ENCODE data around the gene RALY.

RALY gene

DNA sequence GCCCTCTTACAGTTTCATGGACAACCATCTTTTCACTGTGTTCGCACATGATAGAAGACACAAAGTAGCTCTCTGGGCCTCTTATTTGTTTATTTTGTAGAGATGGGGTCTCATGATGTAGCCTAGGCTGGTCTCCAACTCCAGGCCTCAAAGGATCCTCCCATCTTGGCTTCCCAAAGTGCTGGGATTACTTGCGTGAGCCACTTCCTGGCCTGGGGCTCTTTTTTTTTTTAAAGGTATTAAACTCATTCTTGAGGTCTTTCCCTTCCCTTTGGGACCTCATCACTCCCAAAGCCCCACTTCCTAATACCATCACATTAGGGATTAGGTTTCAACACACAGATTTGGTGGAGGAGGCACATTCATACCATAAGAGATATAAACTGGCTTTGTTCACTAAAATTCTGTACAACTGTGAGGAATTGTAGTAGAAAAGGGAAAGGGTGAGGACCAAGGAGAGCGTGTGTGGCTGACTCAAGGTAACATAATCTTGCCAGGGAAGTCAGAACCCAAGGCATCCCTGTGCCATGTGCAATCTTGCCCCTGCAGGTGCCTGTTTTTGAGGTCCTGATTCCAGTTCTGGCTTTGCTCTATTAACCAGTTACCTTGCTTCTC, 72.9 kb downstream of the RALY start:
- H3F3A ChIP-seq (ENCODE audit: low read depth): no peaks in the 10 kb centered on the region
- H3K79me2 ChIP-seq (ENCODE audit: insufficient read depth, low read length): peaks cover 68% of the 10 kb centered on the region
- H3K36me3 ChIP-seq (ENCODE audit: insufficient read depth, low read length): peaks cover 42% of the 10 kb centered on the region; the same call in 1 of the 2 replicates
- H3K4me2 ChIP-seq (ENCODE audit: low read depth, low read length, poor library complexity, severe bottlenecking): no peak overlapping the region
- no peak for TF ChIP-seq EZH2phosphoT487 (IDR thresholded peaks at IDR 0.05; ENCODE audit: borderline replicate concordance)
- TF ChIP-seq, protein P1, sequence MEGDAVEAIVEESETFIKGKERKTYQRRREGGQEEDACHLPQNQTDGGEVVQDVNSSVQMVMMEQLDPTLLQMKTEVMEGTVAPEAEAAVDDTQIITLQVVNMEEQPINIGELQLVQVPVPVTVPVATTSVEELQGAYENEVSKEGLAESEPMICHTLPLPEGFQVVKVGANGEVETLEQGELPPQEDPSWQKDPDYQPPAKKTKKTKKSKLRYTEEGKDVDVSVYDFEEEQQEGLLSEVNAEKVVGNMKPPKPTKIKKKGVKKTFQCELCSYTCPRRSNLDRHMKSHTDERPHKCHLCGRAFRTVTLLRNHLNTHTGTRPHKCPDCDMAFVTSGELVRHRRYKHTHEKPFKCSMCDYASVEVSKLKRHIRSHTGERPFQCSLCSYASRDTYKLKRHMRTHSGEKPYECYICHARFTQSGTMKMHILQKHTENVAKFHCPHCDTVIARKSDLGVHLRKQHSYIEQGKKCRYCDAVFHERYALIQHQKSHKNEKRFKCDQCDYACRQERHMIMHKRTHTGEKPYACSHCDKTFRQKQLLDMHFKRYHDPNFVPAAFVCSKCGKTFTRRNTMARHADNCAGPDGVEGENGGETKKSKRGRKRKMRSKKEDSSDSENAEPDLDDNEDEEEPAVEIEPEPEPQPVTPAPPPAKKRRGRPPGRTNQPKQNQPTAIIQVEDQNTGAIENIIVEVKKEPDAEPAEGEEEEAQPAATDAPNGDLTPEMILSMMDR (conservative IDR thresholded peaks at IDR 0.05; ENCODE audit: low read length): no peak
- H3K9me2 ChIP-seq (replicated peaks; ENCODE audit: low read depth, low read length): no peaks in the 10 kb centered on the region
- no peak overlapping the region for H2AFZ ChIP-seq (ENCODE audit: low read length)
- peaks cover 72% of the 10 kb centered on the region for H4K20me1 ChIP-seq (ENCODE audit: insufficient read depth, low read length, poor library complexity, severe bottlenecking)
- H3K27me3 ChIP-seq (ENCODE audit: insufficient read depth, low read length, poor library complexity, severe bottlenecking): no peaks in the 10 kb centered on the region
- no peak overlapping the region for H3K9ac ChIP-seq (ENCODE audit: low read depth, low read length, poor library complexity, severe bottlenecking)
- peaks cover 6% of the 10 kb centered on the region for H3K4me1 ChIP-seq (ENCODE audit: insufficient read depth, low read length, poor library complexity, severe bottlenecking)
- no peak overlapping the region for H3K4me3 ChIP-seq (ENCODE audit: low read length, poor library complexity, severe bottlenecking)
- no peaks in the 10 kb centered on the region for H3K9me3 ChIP-seq (ENCODE audit: insufficient read depth, low read depth, low read length)

DNA sequence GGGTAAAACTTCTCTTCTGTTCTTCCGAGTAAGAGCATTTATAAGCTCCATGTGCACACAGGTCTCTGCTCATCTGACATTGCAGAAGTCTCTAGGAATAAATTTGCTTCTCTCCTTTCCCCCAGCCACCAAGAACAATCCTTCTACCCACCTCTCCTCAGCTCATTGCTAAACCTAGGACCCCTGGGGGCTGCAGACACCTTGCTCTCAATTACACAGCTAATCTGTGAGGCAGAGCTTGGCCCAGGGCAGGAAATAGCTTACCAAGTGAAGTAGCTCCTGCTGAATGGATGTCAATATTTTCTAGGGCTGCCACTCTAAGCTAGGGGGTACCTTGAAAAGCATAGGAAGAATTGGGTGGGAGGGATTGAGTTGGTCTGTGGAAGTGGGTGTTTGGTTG, 74.3 kb downstream of the RALY start:
- no peaks in the 10 kb centered on the region for H3F3A ChIP-seq (ENCODE audit: low read depth)
- peaks cover 66% of the 10 kb centered on the region for H4K20me1 ChIP-seq (ENCODE audit: insufficient read depth, low read length, poor library complexity, severe bottlenecking)
- H3K36me3 ChIP-seq (ENCODE audit: insufficient read depth, low read length): peaks cover 48% of the 10 kb centered on the region; the same call in 1 of the 2 replicates
- no peak for TF ChIP-seq EZH2phosphoT487 (IDR thresholded peaks at IDR 0.05; ENCODE audit: borderline replicate concordance)
- no peak overlapping the region for H3K9ac ChIP-seq (ENCODE audit: low read depth, low read length, poor library complexity, severe bottlenecking)
- H3K4me1 ChIP-seq (ENCODE audit: insufficient read depth, low read length, poor library complexity, severe bottlenecking): peaks cover 6% of the 10 kb centered on the region
- no peak overlapping the region for H3K4me3 ChIP-seq (ENCODE audit: low read length, poor library complexity, severe bottlenecking)
- no peaks in the 10 kb centered on the region for H3K9me2 ChIP-seq (replicated peaks; ENCODE audit: low read depth, low read length)
- no peak overlapping the region for H2AFZ ChIP-seq (ENCODE audit: low read length)
- H3K9me3 ChIP-seq (ENCODE audit: insufficient read depth, low read depth, low read length): no peaks in the 10 kb centered on the region
- H3K27me3 ChIP-seq (ENCODE audit: insufficient read depth, low read length, poor library complexity, severe bottlenecking): no peaks in the 10 kb centered on the region
- H3K4me2 ChIP-seq (ENCODE audit: low read depth, low read length, poor library complexity, severe bottlenecking): no peak overlapping the region
- peaks cover 60% of the 10 kb centered on the region for H3K79me2 ChIP-seq (ENCODE audit: insufficient read depth, low read length)

DNA sequence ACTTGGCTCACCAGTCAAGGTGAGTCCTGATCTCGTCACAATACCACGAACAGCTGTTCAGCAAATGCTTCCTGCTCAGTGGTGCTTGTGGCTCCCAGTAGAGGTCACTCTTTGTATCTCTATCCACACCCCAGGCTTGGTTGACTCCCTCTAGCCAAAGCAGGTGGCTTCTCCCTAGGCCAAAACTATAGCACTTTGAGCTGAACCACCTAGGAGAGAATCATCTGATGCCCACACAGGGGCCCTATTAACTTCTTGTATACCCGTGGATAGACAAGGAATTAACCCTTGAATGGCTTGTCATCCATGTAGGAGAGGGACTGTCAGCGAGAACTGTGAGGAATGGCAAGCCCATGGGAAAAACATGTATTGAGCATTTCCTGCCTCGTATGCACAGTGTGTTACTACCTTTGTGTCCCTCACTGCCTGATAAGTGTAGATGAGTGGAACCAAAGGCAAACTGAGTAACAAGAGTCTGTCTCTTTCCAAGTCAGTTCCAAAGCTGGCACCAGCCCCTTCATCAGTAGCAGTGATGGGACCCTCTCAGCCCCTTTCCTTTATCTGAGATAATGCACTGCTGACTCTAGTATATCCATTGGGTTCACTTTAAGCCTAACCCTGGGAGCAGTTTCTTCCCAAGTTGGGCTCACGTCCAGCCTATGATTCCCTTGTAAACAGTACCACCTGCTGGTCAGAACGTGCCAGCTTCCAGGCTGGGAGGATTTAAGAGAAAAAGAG, 75.8 kb downstream of the RALY start:
- no peak overlapping the region for H2AFZ ChIP-seq (ENCODE audit: low read length)
- H4K20me1 ChIP-seq (ENCODE audit: insufficient read depth, low read length, poor library complexity, severe bottlenecking): peaks cover 55% of the 10 kb centered on the region
- H3K4me2 ChIP-seq (ENCODE audit: low read depth, low read length, poor library complexity, severe bottlenecking): no peak overlapping the region
- no peaks in the 10 kb centered on the region for H3F3A ChIP-seq (ENCODE audit: low read depth)
- no peaks in the 10 kb centered on the region for H3K27me3 ChIP-seq (ENCODE audit: insufficient read depth, low read length, poor library complexity, severe bottlenecking)
- H3K9me2 ChIP-seq (replicated peaks; ENCODE audit: low read depth, low read length): no peaks in the 10 kb centered on the region
- peaks cover 50% of the 10 kb centered on the region; the same call in 1 of the 2 replicates for H3K36me3 ChIP-seq (ENCODE audit: insufficient read depth, low read length)
- H3K4me3 ChIP-seq (ENCODE audit: low read length, poor library complexity, severe bottlenecking): no peak overlapping the region
- peaks cover 6% of the 10 kb centered on the region for H3K4me1 ChIP-seq (ENCODE audit: insufficient read depth, low read length, poor library complexity, severe bottlenecking)
- H3K9me3 ChIP-seq (ENCODE audit: insufficient read depth, low read depth, low read length): no peaks in the 10 kb centered on the region
- H3K79me2 ChIP-seq (ENCODE audit: insufficient read depth, low read length): peaks cover 56% of the 10 kb centered on the region
- TF ChIP-seq, protein P1 (conservative IDR thresholded peaks at IDR 0.05; ENCODE audit: low read length): peak; percentile 93
- TF ChIP-seq EZH2phosphoT487 (IDR thresholded peaks at IDR 0.05; ENCODE audit: borderline replicate concordance): no peak
- no peak overlapping the region for H3K9ac ChIP-seq (ENCODE audit: low read depth, low read length, poor library complexity, severe bottlenecking)

Measured in Loucy (cell line).